HepG2 (cell line): ENCODE results near the gene MRM2. TPM values are rescaled to one million over a fixed set of nuclear protein-coding genes. Genes with fewer than 3 reads are reported as not detected.

Experiments
- ATAC-seq: fragments of 200-7000 bp; cut with Tn5 transposase; 3 replicates; pipeline ENCODE4 v1.9.1; 2020; ENCODE audit warnings: mild to moderate bottlenecking, moderate library complexity
- BruUV-seq: library from RNA; stranded (reverse); fragments of 400-500 nt; replicated peaks from 2 replicates; lab custom pipeline; 2021; lab: Mats Ljungman, UMichigan
- CTCF ChIA-PET: fragments of 300-600 bp; formaldehyde crosslinking; extraction: SDS; loops from one replicate; lab custom pipeline; 2021; ENCODE audit warnings: low total read pairs, inconsistent platforms, low intra/inter-chr PET ratio; lab: Yijun Ruan, JAX
- POLR2A ChIA-PET: fragments of 350-600 bp; sonication (Branson Sonifier 250); formaldehyde crosslinking; loops from one replicate; lab custom pipeline; 2020; ENCODE audit warnings: antibody characterized with exemption, inconsistent platforms; lab: Yijun Ruan, JAX
- DNase-seq: peaks from one replicate; pipeline ENCODE4 v3.0.0-alpha.2; 2015; ENCODE audit warnings: low spot score
- FAIRE-seq: peaks from 3 replicates; lab custom pipeline; 2011; peaks lifted over from hg19 to GRCh38; lab: Jason Lieb, UNC
- H2AFZ ChIP-seq: one replicate; pipeline ENCODE4 v1.6.1; 2011; ENCODE audit warnings: low read length, inconsistent platforms
- H3K27ac ChIP-seq: fragments of 300-600 bp; 3 replicates; pipeline ENCODE4 v1.8.0; 2011; ENCODE audit warnings: mixed run types, mild to moderate bottlenecking, mixed read lengths, low read length, inconsistent platforms; ENCODE audit not compliant: insufficient read depth; ENCODE audit errors: extremely low read length
- H3K27me3 ChIP-seq, 2 experiments: fragments of 200-600 bp in 1 of 2; 2 replicates in 1 of 2; 3 replicates in 1 of 2; pipeline versions ENCODE4 v1.6.0 to v1.8.0; 2011; ENCODE audit warnings: low read length in 2 of 2, mild to moderate bottlenecking in 2 of 2, moderate library complexity in 2 of 2, inconsistent platforms in 1 of 2; ENCODE audit not compliant: insufficient read depth in 2 of 2, control insufficient read depth in 1 of 2
- H3K36me3 ChIP-seq, 2 experiments: fragments of 200-600 bp in 1 of 2; replicated peaks in 1 of 2; 2 replicates in 1 of 2; 3 replicates in 1 of 2; pipeline versions ENCODE4 v1.5.1 to v1.8.0; 2011; ENCODE audit warnings: low read length in 2 of 2, inconsistent platforms in 1 of 2; ENCODE audit not compliant: insufficient read depth in 2 of 2, control insufficient read depth in 1 of 2
- H3K4me1 ChIP-seq: 2 replicates; pipeline ENCODE4 v1.5.1; 2012; ENCODE audit warnings: low read length, inconsistent platforms; ENCODE audit not compliant: insufficient read depth
- H3K4me2 ChIP-seq: 2 replicates; pipeline ENCODE4 v1.6.0; 2011; ENCODE audit warnings: low read depth, low read length, inconsistent platforms
- H3K4me3 ChIP-seq, 3 experiments: fragments of 200-600 bp in 1 of 3; sonication (generic), shearing (Covaris generic) in 1 of 3; replicated peaks in 1 of 3; 2 replicates each; pipeline ENCODE4 v1.5.1; 2011 to 2016; ENCODE audit warnings: low read length in 3 of 3, inconsistent platforms in 2 of 3, low read depth in 2 of 3, mild to moderate bottlenecking in 2 of 3, control low read depth in 1 of 3, mixed read lengths in 1 of 3; ENCODE audit not compliant: insufficient read depth in 1 of 3
- H3K79me2 ChIP-seq: one replicate; pipeline ENCODE4 v1.6.1; 2011; ENCODE audit warnings: low read length, inconsistent platforms; ENCODE audit not compliant: insufficient read depth
- H3K9ac ChIP-seq: 2 replicates; pipeline ENCODE4 v1.6.0; 2011; ENCODE audit warnings: mild to moderate bottlenecking, low read depth, low read length, inconsistent platforms; ENCODE audit not compliant: insufficient read depth
- H3K9me3 ChIP-seq: 2 replicates; pipeline ENCODE4 v1.5.1; 2012; ENCODE audit warnings: mild to moderate bottlenecking, low read length
- H4K20me1 ChIP-seq: 2 replicates; pipeline ENCODE4 v1.6.0; 2011; ENCODE audit warnings: inconsistent platforms, mild to moderate bottlenecking, low read length, moderate library complexity; ENCODE audit not compliant: insufficient read depth
- CBFB ChIP-seq: sonication (generic); formaldehyde crosslinking; IDR thresholded peaks from 2 replicates; pipeline ENCODE4 v1.4.0; 2020; ENCODE audit warnings: missing genetic modification reagents
- GTF3A ChIP-seq: sonication (generic); formaldehyde crosslinking; conservative IDR thresholded peaks from 2 replicates; pipeline ENCODE4 v1.4.0; 2020; ENCODE audit warnings: mild to moderate bottlenecking, missing genetic modification reagents
- RBAK ChIP-seq: sonication (generic); formaldehyde crosslinking; IDR thresholded peaks from 2 replicates; pipeline ENCODE4 v1.5.1; 2020; ENCODE audit warnings: mild to moderate bottlenecking, missing genetic modification reagents
- SCMH1 ChIP-seq: sonication (generic); formaldehyde crosslinking; IDR thresholded peaks from 2 replicates; pipeline ENCODE4 v1.9.0; 2021; ENCODE audit warnings: missing genetic modification reagents, mild to moderate bottlenecking, borderline replicate concordance
- TBX2 ChIP-seq: sonication (generic); formaldehyde crosslinking; IDR thresholded peaks from 2 replicates; pipeline ENCODE4 v1.5.0; 2020; ENCODE audit warnings: missing genetic modification reagents, mild to moderate bottlenecking, borderline replicate concordance
- THAP11 ChIP-seq: IDR thresholded peaks from 2 replicates; pipeline ENCODE4 v1.6.1; 2016; ENCODE audit warnings: missing biosample characterization, missing genetic modification reagents
- ZNF253 ChIP-seq: sonication (generic); formaldehyde crosslinking; IDR thresholded peaks from 2 replicates; pipeline ENCODE4 v1.8.0; 2022; ENCODE audit warnings: mild to moderate bottlenecking, missing genetic modification reagents, borderline replicate concordance
- ZNF484 ChIP-seq: sonication (generic); formaldehyde crosslinking; IDR thresholded peaks from 2 replicates; pipeline ENCODE4 v1.5.1; 2020; ENCODE audit warnings: mild to moderate bottlenecking, low read depth, missing genetic modification reagents, borderline replicate concordance
- WGBS: methylation state at CpG from one replicate; pipeline ENCODE4 v1.1.6; 2017; ENCODE audit warnings: low lambda C conversion rate; 5-methylcytosine and 5-hydroxymethylcytosine counted together
- in situ Hi-C: cut with HindIII; loops from 2 replicates; pipeline ENCODE4 v1.10.0; 2017; ENCODE audit warnings: low pct_unique_long_range_greater_than_20kb; ENCODE audit not compliant: extremely low pct_ligation_motif_present
- intact Hi-C: fragments of 100-400 bp; cut with micrococcal nuclease; formaldehyde crosslinking; loops from one replicate; pipeline ENCODE4 v1.10.0; 2022; ENCODE audit not compliant: unreplicated experiment
- polyA plus RNA-seq, 8 experiments: library from polyadenylated mRNA; depleted of rRNA in 3 of 8; stranded (reverse) in 7 of 8; unstranded in 1 of 8; fragments of >200 nt; fragmentation: Illumina TruSeq in 4 of 8; extraction: Trizol in 4 of 8; gene quantifications; 2 replicates each; pipeline versions ENCODE4 v1.2.1 to v1.2.3, GENCODE V29; 2011 to 2016; ENCODE audit warnings: low read depth in 4 of 8, missing spikeins in 1 of 8, mixed read lengths in 1 of 8; ENCODE audit not compliant: insufficient read depth in 1 of 8
- total RNA-seq, 5 experiments: library from RNA; depleted of rRNA; stranded (reverse); fragments of >200 nt; fragmentation: Illumina TruSeq; extraction: Trizol; gene quantifications; 2 replicates each; pipeline ENCODE4 v1.2.3, GENCODE V29; 2016; ENCODE audit warnings: low read depth in 1 of 5
- TF ChIP-seq, protein P1 (sequence below), 2 experiments: fragments of 450-650 bp in 1 of 2; sonication (generic) in 1 of 2; formaldehyde crosslinking in 1 of 2; IDR thresholded peaks; 2 replicates each; pipeline versions ENCODE4 v1.6.1 to v1.8.0; 2016 to 2022; ENCODE audit warnings: antibody characterized with exemption in 1 of 2, mild to moderate bottlenecking in 1 of 2, missing genetic modification reagents in 1 of 2
- TF ChIP-seq, protein P2 (sequence below): sonication (generic); formaldehyde crosslinking; conservative IDR thresholded peaks from 2 replicates; pipeline ENCODE4 v1.4.0; 2020; ENCODE audit warnings: missing genetic modification reagents
- TF ChIP-seq, protein P3 (sequence below): sonication (generic); formaldehyde crosslinking; IDR thresholded peaks from 2 replicates; pipeline ENCODE4 v1.5.0; 2020; ENCODE audit warnings: missing genetic modification reagents
- TF ChIP-seq, protein P4 (sequence below): sonication (generic); formaldehyde crosslinking; IDR thresholded peaks from 2 replicates; pipeline ENCODE4 v1.5.0; 2020; ENCODE audit warnings: missing genetic modification reagents, mild to moderate bottlenecking, borderline replicate concordance

Gene MRM2
- total and polyA plus RNA-seq, 2 of the 13 experiments (the other 11 are each of a cell fraction or from before 2014, with no cell fraction given), result 13.2 to 34.2 TPM

DNA sequence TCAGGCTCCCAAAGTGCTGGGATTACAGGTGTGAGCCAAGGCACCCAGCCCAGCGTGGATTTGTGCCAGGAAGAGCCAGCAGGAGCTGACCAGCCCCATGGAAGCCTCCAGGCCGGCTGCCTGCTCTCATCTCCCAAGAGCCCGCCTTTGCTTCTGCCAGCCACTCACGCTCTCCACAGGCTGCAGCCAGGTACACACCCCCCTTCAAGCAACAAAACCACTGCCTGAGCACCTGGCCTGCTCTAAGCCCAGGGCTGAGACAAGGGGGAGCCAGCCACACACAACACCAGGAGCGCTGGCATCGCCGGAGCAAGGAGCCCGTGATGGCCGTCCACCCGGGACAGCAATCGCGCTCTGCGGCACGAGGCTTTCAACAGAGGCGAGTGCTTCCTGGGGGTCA, 43.8 kb downstream of the MRM2 start:
- Histone ChIP-seq H3K4me3 (no peak overlapping the region), H3K79me2 (peaks cover 11% of the 10 kb centered on the region), H3K36me3 (peaks cover 37 to 55% of the 10 kb centered on the region in 2 experiments; a peak in 4 of 5 replicates), H4K20me1 (no peaks in the 10 kb centered on the region), H3K9ac (no peak overlapping the region), H3K9me3 (peaks cover 8% of the 10 kb centered on the region), H2AFZ (no peak overlapping the region), H3K27me3 (no peaks in the 10 kb centered on the region), H3K4me1 (0 out of 2 replicates have a peak, but pooled peaks cover 8% of the 10 kb centered on the region), H3K27ac (no peak overlapping the region), H3K4me2 (no peak overlapping the region)
- ATAC-seq, result no peak
- no peak for DNase-seq
- ChIA-PET POLR2A (no interaction called here), CTCF (no interaction called here)
- no TSS peak for BruUV-seq
- no peak for FAIRE-seq
- 100% methylated on average over 1 of the region's 15 CpGs for WGBS
- in situ Hi-C loops, result no loop called here
- intact Hi-C loops, result loop anchor here (5.0 kb wide), 1 partner anchor 91 kb away; no protein-coding TSS in a partner anchor
- TF ChIP-seq THAP11 (CRISPR knock-in tag), result no peak
- TF ChIP-seq, protein P1, sequence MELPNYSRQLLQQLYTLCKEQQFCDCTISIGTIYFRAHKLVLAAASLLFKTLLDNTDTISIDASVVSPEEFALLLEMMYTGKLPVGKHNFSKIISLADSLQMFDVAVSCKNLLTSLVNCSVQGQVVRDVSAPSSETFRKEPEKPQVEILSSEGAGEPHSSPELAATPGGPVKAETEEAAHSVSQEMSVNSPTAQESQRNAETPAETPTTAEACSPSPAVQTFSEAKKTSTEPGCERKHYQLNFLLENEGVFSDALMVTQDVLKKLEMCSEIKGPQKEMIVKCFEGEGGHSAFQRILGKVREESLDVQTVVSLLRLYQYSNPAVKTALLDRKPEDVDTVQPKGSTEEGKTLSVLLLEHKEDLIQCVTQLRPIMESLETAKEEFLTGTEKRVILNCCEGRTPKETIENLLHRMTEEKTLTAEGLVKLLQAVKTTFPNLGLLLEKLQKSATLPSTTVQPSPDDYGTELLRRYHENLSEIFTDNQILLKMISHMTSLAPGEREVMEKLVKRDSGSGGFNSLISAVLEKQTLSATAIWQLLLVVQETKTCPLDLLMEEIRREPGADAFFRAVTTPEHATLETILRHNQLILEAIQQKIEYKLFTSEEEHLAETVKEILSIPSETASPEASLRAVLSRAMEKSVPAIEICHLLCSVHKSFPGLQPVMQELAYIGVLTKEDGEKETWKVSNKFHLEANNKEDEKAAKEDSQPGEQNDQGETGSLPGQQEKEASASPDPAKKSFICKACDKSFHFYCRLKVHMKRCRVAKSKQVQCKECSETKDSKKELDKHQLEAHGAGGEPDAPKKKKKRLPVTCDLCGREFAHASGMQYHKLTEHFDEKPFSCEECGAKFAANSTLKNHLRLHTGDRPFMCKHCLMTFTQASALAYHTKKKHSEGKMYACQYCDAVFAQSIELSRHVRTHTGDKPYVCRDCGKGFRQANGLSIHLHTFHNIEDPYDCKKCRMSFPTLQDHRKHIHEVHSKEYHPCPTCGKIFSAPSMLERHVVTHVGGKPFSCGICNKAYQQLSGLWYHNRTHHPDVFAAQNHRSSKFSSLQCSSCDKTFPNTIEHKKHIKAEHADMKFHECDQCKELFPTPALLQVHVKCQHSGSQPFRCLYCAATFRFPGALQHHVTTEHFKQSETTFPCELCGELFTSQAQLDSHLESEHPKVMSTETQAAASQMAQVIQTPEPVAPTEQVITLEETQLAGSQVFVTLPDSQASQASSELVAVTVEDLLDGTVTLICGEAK (IDR thresholded peaks at IDR 0.05), result no peak
- TF ChIP-seq, protein P1 (CRISPR knock-in tag; IDR thresholded peaks at IDR 0.05), result no peak
- TF ChIP-seq GTF3A (CRISPR knock-in tag), result no peak
- no peak for TF ChIP-seq CBFB
- TF ChIP-seq, protein P2, sequence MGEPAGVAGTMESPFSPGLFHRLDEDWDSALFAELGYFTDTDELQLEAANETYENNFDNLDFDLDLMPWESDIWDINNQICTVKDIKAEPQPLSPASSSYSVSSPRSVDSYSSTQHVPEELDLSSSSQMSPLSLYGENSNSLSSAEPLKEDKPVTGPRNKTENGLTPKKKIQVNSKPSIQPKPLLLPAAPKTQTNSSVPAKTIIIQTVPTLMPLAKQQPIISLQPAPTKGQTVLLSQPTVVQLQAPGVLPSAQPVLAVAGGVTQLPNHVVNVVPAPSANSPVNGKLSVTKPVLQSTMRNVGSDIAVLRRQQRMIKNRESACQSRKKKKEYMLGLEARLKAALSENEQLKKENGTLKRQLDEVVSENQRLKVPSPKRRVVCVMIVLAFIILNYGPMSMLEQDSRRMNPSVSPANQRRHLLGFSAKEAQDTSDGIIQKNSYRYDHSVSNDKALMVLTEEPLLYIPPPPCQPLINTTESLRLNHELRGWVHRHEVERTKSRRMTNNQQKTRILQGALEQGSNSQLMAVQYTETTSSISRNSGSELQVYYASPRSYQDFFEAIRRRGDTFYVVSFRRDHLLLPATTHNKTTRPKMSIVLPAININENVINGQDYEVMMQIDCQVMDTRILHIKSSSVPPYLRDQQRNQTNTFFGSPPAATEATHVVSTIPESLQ (CRISPR knock-in tag), result no peak
- TF ChIP-seq RBAK, result no peak
- TF ChIP-seq, protein P3, sequence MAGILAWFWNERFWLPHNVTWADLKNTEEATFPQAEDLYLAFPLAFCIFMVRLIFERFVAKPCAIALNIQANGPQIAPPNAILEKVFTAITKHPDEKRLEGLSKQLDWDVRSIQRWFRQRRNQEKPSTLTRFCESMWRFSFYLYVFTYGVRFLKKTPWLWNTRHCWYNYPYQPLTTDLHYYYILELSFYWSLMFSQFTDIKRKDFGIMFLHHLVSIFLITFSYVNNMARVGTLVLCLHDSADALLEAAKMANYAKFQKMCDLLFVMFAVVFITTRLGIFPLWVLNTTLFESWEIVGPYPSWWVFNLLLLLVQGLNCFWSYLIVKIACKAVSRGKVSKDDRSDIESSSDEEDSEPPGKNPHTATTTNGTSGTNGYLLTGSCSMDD (CRISPR knock-in tag), result no peak
- no peak for TF ChIP-seq ZNF253 (CRISPR knock-in tag)
- no peak for TF ChIP-seq SCMH1
- no peak for TF ChIP-seq TBX2
- no peak for TF ChIP-seq ZNF484 (CRISPR knock-in tag)
- TF ChIP-seq, protein P4, sequence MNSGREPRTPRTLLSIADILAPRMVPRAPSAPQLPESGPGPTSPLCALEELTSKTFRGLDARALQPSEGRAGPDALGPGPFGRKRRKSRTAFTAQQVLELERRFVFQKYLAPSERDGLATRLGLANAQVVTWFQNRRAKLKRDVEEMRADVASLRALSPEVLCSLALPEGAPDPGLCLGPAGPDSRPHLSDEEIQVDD (CRISPR knock-in tag), result no peak
